DOHH2 (cell line): ENCODE results near the gene MILR1.
A peak's percentile ranks its signal among the peaks of the same experiment; 100 is the strongest.

Experiments
- H3F3A ChIP-seq: fragments of 200-600 bp; sonication (generic), shearing (Covaris generic); 2 replicates; pipeline ENCODE4 v1.6.0; 2016; ENCODE audit warnings: antibody characterized with exemption, mild to moderate bottlenecking; ENCODE audit not compliant: control insufficient read depth, insufficient read depth
- H3K27ac ChIP-seq: fragments of 200-600 bp; sonication (generic); 2 replicates; pipeline ENCODE4 v1.5.1; 2014; ENCODE audit warnings: low read depth, mild to moderate bottlenecking, low read length, moderate library complexity
- H3K27me3 ChIP-seq: fragments of 200-600 bp; sonication (generic); 2 replicates; pipeline ENCODE4 v1.6.1; 2014; ENCODE audit warnings: mild to moderate bottlenecking, low read length, mixed read lengths; ENCODE audit not compliant: control insufficient read depth
- H3K36me3 ChIP-seq: fragments of 200-600 bp; sonication (generic); 2 replicates; pipeline ENCODE4 v1.6.1; 2014; ENCODE audit warnings: mild to moderate bottlenecking, low read length, moderate library complexity, mixed read lengths; ENCODE audit not compliant: control insufficient read depth
- H3K4me1 ChIP-seq: fragments of 200-600 bp; sonication (generic); 2 replicates; pipeline ENCODE4 v1.6.1; 2014; ENCODE audit warnings: mild to moderate bottlenecking, low read length, mixed read lengths; ENCODE audit not compliant: control insufficient read depth
- H3K4me2 ChIP-seq: fragments of 200-600 bp; sonication (generic); 2 replicates; pipeline ENCODE4 v1.6.0; 2014; ENCODE audit warnings: mild to moderate bottlenecking, low read length, moderate library complexity
- H3K4me3 ChIP-seq: fragments of 200-600 bp; sonication (generic); 2 replicates; pipeline ENCODE4 v1.5.1; 2014; ENCODE audit warnings: mild to moderate bottlenecking, low read length, mixed read lengths
- H3K79me2 ChIP-seq: fragments of 200-600 bp; sonication (generic); 2 replicates; pipeline ENCODE4 v1.6.1; 2014; ENCODE audit warnings: mild to moderate bottlenecking, low read length, mixed read lengths; ENCODE audit not compliant: control insufficient read depth
- H3K9me2 ChIP-seq: fragments of 200-600 bp; sonication (generic); replicated peaks from 2 replicates; pipeline ENCODE4 v1.6.1; 2014; ENCODE audit warnings: mild to moderate bottlenecking, low read length, mixed read lengths; ENCODE audit not compliant: control insufficient read depth
- H3K9me3 ChIP-seq: fragments of 200-600 bp; sonication (generic); 2 replicates; pipeline ENCODE4 v1.6.1; 2014; ENCODE audit warnings: antibody characterized with exemption, low read length, mixed read lengths; ENCODE audit not compliant: control insufficient read depth, insufficient read depth
- H4K20me1 ChIP-seq: fragments of 200-600 bp; sonication (generic); 2 replicates; pipeline ENCODE4 v1.6.0; 2014; ENCODE audit warnings: low read depth, mild to moderate bottlenecking, antibody characterized with exemption, low read length, moderate library complexity; ENCODE audit not compliant: control insufficient read depth, insufficient read depth
- CTCF ChIP-seq: fragments of 200-600 bp; sonication (generic); IDR thresholded peaks from one replicate; pipeline ENCODE4 v1.5.1; 2014; ENCODE audit warnings: antibody characterized with exemption, mild to moderate bottlenecking, low read depth, low read length; ENCODE audit not compliant: poor library complexity, severe bottlenecking
- EZH2phosphoT487 ChIP-seq: fragments of 200-600 bp; sonication (generic); IDR thresholded peaks from 2 replicates; pipeline ENCODE4 v1.6.1; 2017; ENCODE audit warnings: borderline replicate concordance, mild to moderate bottlenecking, antibody characterized with exemption, low read length, moderate library complexity, mixed read lengths

The MILR1 gene

GRCh38 chr17:64507413-64507782 lies 58.5 kb downstream of the MILR1 start:
- Histone ChIP-seq H3K79me2 (peaks cover 79% of the 10 kb centered on the region), H3K9me3 (no peaks in the 10 kb centered on the region), H3K4me1 (peaks cover 39% of the 10 kb centered on the region), H3K9me2 (no peaks in the 10 kb centered on the region), H3K27ac (peak overlapping the region; percentile 89), H3K27me3 (no peaks in the 10 kb centered on the region), H3K4me3 (peak overlapping the region; percentile 100), H4K20me1 (peaks cover 41% of the 10 kb centered on the region), H3K36me3 (peaks cover 86% of the 10 kb centered on the region), H3F3A (peaks cover 34% of the 10 kb centered on the region), H3K4me2 (peak overlapping the region; percentile 93)
- TF ChIP-seq CTCF (peak; percentile 66), EZH2phosphoT487 (no peak)

GRCh38 chr17:64508683-64509082 lies 59.8 kb downstream of the MILR1 start:
- H3K79me2 ChIP-seq = peaks cover 74% of the 10 kb centered on the region
- H3K4me1 ChIP-seq = peaks cover 26% of the 10 kb centered on the region
- peak overlapping the region; percentile 100 for H3K4me3 ChIP-seq
- no peaks in the 10 kb centered on the region for H3K27me3 ChIP-seq
- peaks cover 21% of the 10 kb centered on the region for H3F3A ChIP-seq
- peaks cover 86% of the 10 kb centered on the region for H3K36me3 ChIP-seq
- H3K9me2 ChIP-seq = no peaks in the 10 kb centered on the region
- no peak overlapping the region for H3K27ac ChIP-seq
- H3K4me2 ChIP-seq = peak overlapping the region; percentile 93
- no peaks in the 10 kb centered on the region for H3K9me3 ChIP-seq
- peaks cover 29% of the 10 kb centered on the region for H4K20me1 ChIP-seq
- TF ChIP-seq EZH2phosphoT487 = no peak
- no peak for TF ChIP-seq CTCF

GRCh38 chr17:64509179-64509578 lies 60.3 kb downstream of the MILR1 start:
- H3K9me2 ChIP-seq = no peaks in the 10 kb centered on the region

More at GRCh38 chr17:64509179-64509578, 60.3 kb downstream of the MILR1 start:
- H4K20me1 ChIP-seq = peaks cover 24% of the 10 kb centered on the region
- TF ChIP-seq CTCF (no peak), EZH2phosphoT487 (no peak)
- peak overlapping the region; percentile 2; the same call in 1 of the 2 replicates for H3K4me2 ChIP-seq
- peaks cover 21% of the 10 kb centered on the region for H3K4me1 ChIP-seq
- no peaks in the 10 kb centered on the region for H3K27me3 ChIP-seq
- no peak overlapping the region for H3K4me3 ChIP-seq
- H3K27ac ChIP-seq = no peak overlapping the region
- H3K9me3 ChIP-seq = no peaks in the 10 kb centered on the region
- H3F3A ChIP-seq = peaks cover 16% of the 10 kb centered on the region
- H3K36me3 ChIP-seq = peaks cover 86% of the 10 kb centered on the region
- peaks cover 69% of the 10 kb centered on the region for H3K79me2 ChIP-seq
